GM13976 (cell line): Measurements from ENCODE around the gene PKNOX2.

Experiments used
- DNase-seq: peaks from one replicate; pipeline ENCODE4 v3.0.0; 2012; ENCODE audit warnings: low spot score
- CTCF ChIP-seq: IDR thresholded peaks from 2 replicates; pipeline ENCODE4 v1.5.1; 2012; ENCODE audit warnings: borderline replicate concordance, mild to moderate bottlenecking; ENCODE audit not compliant: insufficient read depth; ENCODE audit errors: extremely low read depth, missing control alignments, control extremely low read depth
- in situ Hi-C: fragments of 300-500 bp; cut with MboI; formaldehyde crosslinking; loops from one replicate; pipeline ENCODE4 v1.12.0; 2022; ENCODE audit warnings: low sequenced_read_pairs, mixed read lengths, inconsistent platforms; ENCODE audit not compliant: unreplicated experiment

PKNOX2 gene

GRCh38 chr11:125346565-125347260 is 182.2 kb downstream of the PKNOX2 start:
- TF ChIP-seq CTCF = no peak
- in situ Hi-C loops = no loop called here
- no peak for DNase-seq

DNA sequence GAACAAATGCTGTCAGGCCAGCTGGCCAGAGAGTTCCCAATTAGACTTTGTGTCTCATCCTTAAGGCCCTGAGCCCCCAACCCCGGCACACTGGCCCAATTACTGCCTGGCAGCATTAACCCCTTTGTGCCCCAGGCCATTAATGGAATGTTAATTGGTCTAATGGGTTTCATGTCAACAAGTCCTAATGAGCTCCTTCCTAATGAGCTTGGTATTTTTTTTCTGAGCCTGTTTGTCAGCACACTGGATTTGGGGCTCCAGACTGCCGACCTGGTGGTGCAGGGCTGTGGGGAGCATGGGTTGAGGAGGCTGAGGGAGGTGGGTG is 182.7 kb downstream of the PKNOX2 start:
- TF ChIP-seq CTCF = no peak
- in situ Hi-C loops = no loop called here
- no peak for DNase-seq

GRCh38 chr11:125348141-125348651 is 183.6 kb downstream of the PKNOX2 start:
- DNase-seq = no peak
- in situ Hi-C loops = no loop called here
- TF ChIP-seq CTCF = no peak

GRCh38 chr11:125348674-125349309 is 184.2 kb downstream of the PKNOX2 start:
- in situ Hi-C loops = no loop called here
- peak; percentile 79 for DNase-seq
- TF ChIP-seq CTCF = peak; percentile 79

GRCh38 chr11:125350206-125351032 is 185.9 kb downstream of the PKNOX2 start:
- in situ Hi-C loops = loop anchor here (25.0 kb wide), 1 partner anchor 388 kb away; the partner anchor contains the start of gene CCDC15
- no peak for DNase-seq
- no peak for TF ChIP-seq CTCF
